HEK293T (cell line): ENCODE data around the gene PITPNM3.

Source experiments
- ARNT ChIP-seq: fragments of 450-650 bp; IDR thresholded peaks from 2 replicates; pipeline ENCODE4 v1.6.1; 2017; ENCODE audit warnings: mild to moderate bottlenecking
- BHLHE40 ChIP-seq: fragments of 450-650 bp; IDR thresholded peaks from 2 replicates; pipeline ENCODE4 v1.6.1; 2016; ENCODE audit warnings: mild to moderate bottlenecking, moderate library complexity, borderline replicate concordance
- FOXA1 ChIP-seq: fragments of 450-650 bp; IDR thresholded peaks from 2 replicates; pipeline ENCODE4 v1.6.1; 2016; ENCODE audit warnings: mild to moderate bottlenecking
- FOXK2 ChIP-seq: fragments of 450-650 bp; IDR thresholded peaks from 2 replicates; pipeline ENCODE4 v1.6.1; 2016; ENCODE audit warnings: mild to moderate bottlenecking
- FOXM1 ChIP-seq: fragments of 450-650 bp; IDR thresholded peaks from 2 replicates; pipeline ENCODE4 v1.6.1; 2017; ENCODE audit warnings: mild to moderate bottlenecking, borderline replicate concordance
- HDGF ChIP-seq: fragments of 450-650 bp; IDR thresholded peaks from 2 replicates; pipeline ENCODE4 v1.6.1; 2017; ENCODE audit warnings: antibody characterized with exemption, borderline replicate concordance
- SP1 ChIP-seq: fragments of 450-650 bp; IDR thresholded peaks from 2 replicates; pipeline ENCODE4 v1.6.1; 2017

- TF ChIP-seq HDGF (no peak), FOXK2 (no peak), SP1 (no peak), FOXM1 (no peak), FOXA1 (no peak), ARNT (no peak), BHLHE40 (no peak)
These were observed 121.3 kb downstream of the PITPNM3 start, which contains the start of gene AIPL1 for GRCh38 chr17:6435051-6435450.
